Progenitor cell of endocrine pancreas (in vitro differentiated cells): ENCODE data around the gene KAZN. TPM values are rescaled to one million over a fixed set of nuclear protein-coding genes. Genes with fewer than 3 reads are reported as not detected.

Experiments
- DNase-seq: peaks from one replicate; pipeline ENCODE4 v3.0.0; 2021; ENCODE audit warnings: low spot score; ENCODE audit not compliant: unreplicated experiment
- H3K27ac Mint-ChIP-seq: 2 replicates; pipeline ENCODE4 v1.8.0; 2021; ENCODE audit warnings: mild to moderate bottlenecking, moderate library complexity, mixed read lengths
- H3K27me3 Mint-ChIP-seq: 2 replicates; pipeline ENCODE4 v1.8.0; 2021; ENCODE audit warnings: mixed read lengths
- H3K36me3 Mint-ChIP-seq: 2 replicates; pipeline ENCODE4 v1.8.0; 2022; ENCODE audit warnings: mixed read lengths; ENCODE audit not compliant: insufficient read depth
- H3K4me1 Mint-ChIP-seq: 2 replicates; pipeline ENCODE4 v1.8.0; 2021; ENCODE audit warnings: low read depth, mixed read lengths
- H3K4me3 Mint-ChIP-seq: 2 replicates; pipeline ENCODE4 v1.8.0; 2021; ENCODE audit warnings: low read depth, mild to moderate bottlenecking, moderate library complexity, mixed read lengths
- H3K9me3 Mint-ChIP-seq: 2 replicates; pipeline ENCODE4 v1.8.0; 2021; ENCODE audit warnings: low read depth, mixed read lengths
- CTCF ChIP-seq: fragments of 200-600 bp; sonication (generic); IDR thresholded peaks from one replicate; pipeline ENCODE4 v1.5.0; 2021; ENCODE audit warnings: antibody characterized with exemption, mild to moderate bottlenecking; ENCODE audit not compliant: unreplicated experiment
- total RNA-seq: library from RNA; stranded (reverse); gene quantifications from 2 replicates; pipeline ENCODE4 v1.2.1, GENCODE V29; 2021

KAZN gene
- total RNA-seq, 1 donor from 2014 or later = 12.9 TPM

GRCh38 chr1:14685078-14685477, 86.6 kb downstream of the KAZN start:
- Mint-ChIP-seq H3K27me3 (no peaks in the 10 kb centered on the region), H3K4me3 (no peak overlapping the region), H3K36me3 (no peaks in the 10 kb centered on the region), H3K9me3 (peaks cover 3% of the 10 kb centered on the region), H3K27ac (no peak overlapping the region), H3K4me1 (peaks cover 9% of the 10 kb centered on the region)
- DNase-seq = no peak
- no peak for TF ChIP-seq CTCF

GRCh38 chr1:14686701-14687100, 88.2 kb downstream of the KAZN start:
- peaks cover 15% of the 10 kb centered on the region for H3K4me1 Mint-ChIP-seq
- H3K27ac Mint-ChIP-seq = no peak overlapping the region
- no peak overlapping the region for H3K4me3 Mint-ChIP-seq
- no peaks in the 10 kb centered on the region for H3K36me3 Mint-ChIP-seq
- no peak for DNase-seq
- TF ChIP-seq CTCF = no peak
- H3K27me3 Mint-ChIP-seq = no peaks in the 10 kb centered on the region
- no peaks in the 10 kb centered on the region for H3K9me3 Mint-ChIP-seq

- Mint-ChIP-seq H3K36me3 (no peaks in the 10 kb centered on the region), H3K9me3 (no peaks in the 10 kb centered on the region), H3K4me3 (no peak overlapping the region), H3K4me1 (peaks cover 15% of the 10 kb centered on the region), H3K27ac (no peak overlapping the region), H3K27me3 (no peaks in the 10 kb centered on the region)
- no peak for TF ChIP-seq CTCF
- no peak for DNase-seq
These were observed 88.7 kb downstream of the KAZN start for GRCh38 chr1:14687147-14687546.

- Mint-ChIP-seq H3K27me3 (peaks cover 6% of the 10 kb centered on the region), H3K9me3 (no peaks in the 10 kb centered on the region), H3K4me1 (peaks cover 9% of the 10 kb centered on the region), H3K4me3 (no peak overlapping the region), H3K36me3 (peaks cover 2% of the 10 kb centered on the region), H3K27ac (no peak overlapping the region)
- no peak for DNase-seq
- no peak for TF ChIP-seq CTCF
These were observed 91.6 kb downstream of the KAZN start for GRCh38 chr1:14689996-14690615.

- no peak for DNase-seq
- Mint-ChIP-seq H3K4me1 (peaks cover 28% of the 10 kb centered on the region), H3K27me3 (peaks cover 6% of the 10 kb centered on the region), H3K36me3 (peaks cover 2% of the 10 kb centered on the region), H3K9me3 (no peaks in the 10 kb centered on the region), H3K27ac (no peak overlapping the region), H3K4me3 (no peak overlapping the region)
- TF ChIP-seq CTCF = no peak
These were observed 95.5 kb downstream of the KAZN start for GRCh38 chr1:14693949-14694348.
